H1 (cell line): Measurements from ENCODE around the gene MINAR2. TPM values are rescaled to one million over a fixed set of nuclear protein-coding genes. Genes with fewer than 3 reads are reported as not detected.

Experiments
- CTCF ChIA-PET: fragments of 300-600 bp; sonication (Branson Sonifier 250); formaldehyde crosslinking; loops from one replicate; lab custom pipeline; 2021; ENCODE audit not compliant: partially characterized antibody; lab: Charles Lee
- POLR2A ChIA-PET: fragments of 300-600 bp; sonication (Branson Sonifier 250); formaldehyde crosslinking; loops from one replicate; lab custom pipeline; 2021; ENCODE audit warnings: inconsistent platforms; ENCODE audit not compliant: partially characterized antibody; lab: Charles Lee
- DNase-seq, 2 experiments: peaks; one replicate each; pipeline versions ENCODE4 v3.0.0 to v3.0.0-alpha.2; 2010 to 2022; ENCODE audit warnings: low spot score in 2 of 2, low read depth in 1 of 2, mixed read lengths in 1 of 2
- FAIRE-seq: peaks from 2 replicates; lab custom pipeline; 2011; peaks lifted over from hg19 to GRCh38; lab: Jason Lieb, UNC
- H2AFZ ChIP-seq: 2 replicates; pipeline ENCODE4 v1.8.1; 2012; ENCODE audit warnings: low read length, inconsistent platforms
- H2AK5ac ChIP-seq: 2 replicates; pipeline ENCODE4 v1.6.1; 2013; ENCODE audit warnings: low read depth, low read length
- H2BK120ac ChIP-seq: replicated peaks from 2 replicates; pipeline ENCODE3; 2013; ENCODE audit warnings: low read depth, low read length, inconsistent platforms
- H2BK12ac ChIP-seq: 2 replicates; pipeline ENCODE4 v1.6.1; 2013; ENCODE audit warnings: low read depth, low read length
- H2BK15ac ChIP-seq: 2 replicates; pipeline ENCODE4 v1.6.1; 2013; ENCODE audit warnings: low read length
- H2BK20ac ChIP-seq: 2 replicates; pipeline ENCODE4 v1.6.1; 2013; ENCODE audit warnings: low read length
- H2BK5ac ChIP-seq: 2 replicates; pipeline ENCODE4 v1.6.1; 2013; ENCODE audit warnings: low read depth, low read length
- H3K14ac ChIP-seq: 2 replicates; pipeline ENCODE4 v1.6.1; 2013; ENCODE audit warnings: inconsistent platforms; ENCODE audit not compliant: insufficient read length
- H3K18ac ChIP-seq: 2 replicates; pipeline ENCODE4 v1.6.1; 2013; ENCODE audit warnings: low read length; ENCODE audit errors: extremely low read depth
- H3K23ac ChIP-seq: 2 replicates; pipeline ENCODE4 v1.6.1; 2013; ENCODE audit warnings: inconsistent platforms; ENCODE audit not compliant: insufficient read length
- H3K23me2 ChIP-seq: 2 replicates; pipeline ENCODE4 v1.6.1; 2013; ENCODE audit warnings: low read depth, low read length
- H3K27ac ChIP-seq: 2 replicates; pipeline ENCODE4 v1.6.1; 2011; ENCODE audit warnings: low read depth, low read length, inconsistent platforms
- H3K27me3 ChIP-seq, 4 experiments: replicated peaks in 1 of 4; 1 replicate in 1 of 4; 2 replicates in 3 of 4; pipeline versions ENCODE4 v1.6.1 to v1.8.1; 2011 to 2013; ENCODE audit warnings: low read length in 3 of 4, mild to moderate bottlenecking in 3 of 4, inconsistent platforms in 2 of 4, mixed read lengths in 2 of 4, moderate library complexity in 1 of 4; ENCODE audit not compliant: control insufficient read depth in 3 of 4, insufficient read depth in 3 of 4; ENCODE audit errors: extremely low read depth in 1 of 4
- H3K36me3 ChIP-seq, 4 experiments: 2 replicates each; pipeline versions ENCODE4 v1.6.1 to v1.8.1; 2011 to 2013; ENCODE audit warnings: mild to moderate bottlenecking in 4 of 4, low read length in 3 of 4, moderate library complexity in 2 of 4, control low read depth in 1 of 4, inconsistent platforms in 1 of 4; ENCODE audit not compliant: insufficient read depth in 4 of 4, control insufficient read depth in 2 of 4
- H3K4ac ChIP-seq: replicated peaks from 2 replicates; pipeline ENCODE3; 2013; ENCODE audit warnings: low read length, low read depth, mixed read lengths, inconsistent platforms; ENCODE audit not compliant: insufficient read length
- H3K4me1 ChIP-seq, 4 experiments: replicated peaks in 1 of 4; 1 replicate in 1 of 4; 2 replicates in 3 of 4; pipeline versions ENCODE4 v1.6.1 to v1.8.1; 2011 to 2013; ENCODE audit warnings: low read length in 3 of 4, inconsistent platforms in 2 of 4, mixed read lengths in 1 of 4; ENCODE audit not compliant: insufficient read depth in 4 of 4, control insufficient read depth in 3 of 4
- H3K4me2 ChIP-seq, 2 experiments: 2 replicates each; pipeline versions ENCODE4 v1.6.1 to v1.8.1; 2011 to 2013; ENCODE audit warnings: low read depth in 2 of 2, low read length in 2 of 2, control low read depth in 1 of 2, inconsistent platforms in 1 of 2, mild to moderate bottlenecking in 1 of 2; ENCODE audit not compliant: insufficient read depth in 1 of 2
- H3K4me3 ChIP-seq, 4 experiments: fragments of 200-600, 300-600 bp in 1 of 4; sonication (generic), shearing (Covaris generic), sonication (Bioruptor Twin) in 1 of 4; 2 replicates each; pipeline versions ENCODE4 v1.5.1 to v1.8.1; 2011 to 2016; ENCODE audit warnings: low read length in 4 of 4, low read depth in 3 of 4, control low read depth in 2 of 4, inconsistent platforms in 2 of 4, mild to moderate bottlenecking in 2 of 4, mixed read lengths in 1 of 4, moderate library complexity in 1 of 4; ENCODE audit not compliant: insufficient read depth in 2 of 4; ENCODE audit errors: extremely low read depth in 1 of 4
- H3K56ac ChIP-seq: replicated peaks from 2 replicates; pipeline ENCODE3; 2013; ENCODE audit warnings: low read depth, mild to moderate bottlenecking, mixed read lengths, low read length, inconsistent platforms; ENCODE audit not compliant: insufficient read length
- H3K79me1 ChIP-seq: 2 replicates; pipeline ENCODE4 v1.6.1; 2013; ENCODE audit warnings: low read depth, low read length, control low read depth
- H3K79me2 ChIP-seq, 2 experiments: 2 replicates each; pipeline versions ENCODE4 v1.6.1 to v1.8.1; 2012 to 2013; ENCODE audit warnings: low read length in 2 of 2, mild to moderate bottlenecking in 2 of 2, inconsistent platforms in 1 of 2; ENCODE audit not compliant: insufficient read depth in 2 of 2, control insufficient read depth in 1 of 2
- H3K9ac ChIP-seq, 4 experiments: replicated peaks in 1 of 4; 1 replicate in 1 of 4; 2 replicates in 3 of 4; pipeline versions ENCODE4 v1.6.1 to v1.8.1; 2011 to 2013; ENCODE audit warnings: low read depth in 3 of 4, low read length in 3 of 4, control low read depth in 2 of 4, mild to moderate bottlenecking in 2 of 4, moderate library complexity in 2 of 4, inconsistent platforms in 1 of 4; ENCODE audit errors: extremely low read depth in 1 of 4
- H3K9me3 ChIP-seq, 2 experiments: 2 replicates each; pipeline versions ENCODE4 v1.6.1 to v1.8.1; 2012 to 2013; ENCODE audit warnings: mild to moderate bottlenecking in 2 of 2, moderate library complexity in 2 of 2, control low read depth in 1 of 2, inconsistent platforms in 1 of 2, low read depth in 1 of 2, low read length in 1 of 2, mixed read lengths in 1 of 2; ENCODE audit not compliant: insufficient read depth in 2 of 2
- H4K20me1 ChIP-seq, 2 experiments: replicated peaks in 1 of 2; 2 replicates each; pipeline versions ENCODE3 to v1.8.1; 2011 to 2013; ENCODE audit warnings: inconsistent platforms in 2 of 2, low read length in 2 of 2, mild to moderate bottlenecking in 1 of 2; ENCODE audit not compliant: insufficient read depth in 2 of 2, control insufficient read depth in 1 of 2
- H4K5ac ChIP-seq: 2 replicates; pipeline ENCODE4 v1.6.1; 2013; ENCODE audit warnings: low read length, low read depth, mixed read lengths, inconsistent platforms; ENCODE audit not compliant: insufficient read length
- H4K8ac ChIP-seq: 2 replicates; pipeline ENCODE4 v1.8.0; 2013; ENCODE audit warnings: mild to moderate bottlenecking, moderate library complexity, low read length, inconsistent platforms; ENCODE audit not compliant: insufficient read depth; ENCODE audit errors: extremely low read depth
- H4K91ac ChIP-seq: replicated peaks from 2 replicates; pipeline ENCODE3; 2013; ENCODE audit warnings: low read length, mixed read lengths, inconsistent platforms; ENCODE audit not compliant: insufficient read length
- BACH1 ChIP-seq: IDR thresholded peaks from 2 replicates; pipeline ENCODE4 v1.6.1; 2012; ENCODE audit warnings: low read length, improper control_type of control experiment
- WGBS, 2 experiments: shearing (Covaris generic) in 1 of 2; methylation state at CpG; one replicate each; pipeline versions ENCODE4 v1.1.6 to v1.1.7; 2013 to 2015; ENCODE audit warnings: low lambda C conversion rate in 2 of 2, mixed read lengths in 2 of 2, inconsistent platforms in 1 of 2, low coverage in 1 of 2, missing lambda C conversion rate in 1 of 2; ENCODE audit not compliant: insufficient replicate concordance in 2 of 2, insufficient coverage in 1 of 2, insufficient read length in 1 of 2; ENCODE audit errors: extremely low coverage in 1 of 2, missing lambda C conversion rate in 1 of 2; 5-methylcytosine and 5-hydroxymethylcytosine counted together
- polyA plus RNA-seq, 7 experiments: library from polyadenylated mRNA; depleted of rRNA in 3 of 7; stranded (reverse) in 5 of 7; unstranded in 2 of 7; fragments of >200 nt in 5 of 7; fragments of 200-250 nt in 2 of 7; gene quantifications; 1 replicate in 5 of 7; 2 replicates in 1 of 7; 4 replicates in 1 of 7; pipeline versions ENCODE4 v1.2.1 to v1.2.3, GENCODE V29; 2011 to 2013; ENCODE audit warnings: missing spikeins in 2 of 7, mixed read lengths in 2 of 7
- total RNA-seq: library from RNA; stranded (reverse); fragmentation: NEBNext Ultra II Directional; extraction: Animal tissue kit (Norgen Biotek cat#: 25700); gene quantifications from 2 replicates; pipeline ENCODE4 v1.2.1, GENCODE V29; 2021

The MINAR2 gene
- total and polyA plus RNA-seq, 2 of the 8 experiments (the other 6 are each of a cell fraction or from before 2014, with no cell fraction given) = 0.17 TPM; not detected in 1

GRCh38 chr5:129763651-129764050, 15.8 kb downstream of the MINAR2 start:
- FAIRE-seq (no peak), DNase-seq (no peak)
- no peak overlapping the region for H3K27ac ChIP-seq
- no peak overlapping the region for H3K9ac ChIP-seq
- POLR2A ChIA-PET = no interaction called here
- 88% methylated on average over 1 of the region's 1 CpG; no CpG with 5 or more reads in 1 of the 2 experiments for WGBS, 2 experiments
- CTCF ChIA-PET = interaction anchor here (0.6 to 1.2 kb wide), 4 partner anchors 57 to 100 kb away, joined by 3 to 4 read pairs (median 4); no protein-coding TSS in a partner anchor
- TF ChIP-seq BACH1 = no peak
- no peaks in the 10 kb centered on the region for H3K79me2 ChIP-seq
- no peaks in the 10 kb centered on the region for H3K23me2 ChIP-seq
- no peak overlapping the region for H4K5ac ChIP-seq
- H3K9me3 ChIP-seq = no peaks in the 10 kb centered on the region
- H2BK15ac ChIP-seq = no peak overlapping the region
- H4K91ac ChIP-seq = no peak overlapping the region
- H4K20me1 ChIP-seq = no peaks in the 10 kb centered on the region
- no peak overlapping the region for H2BK5ac ChIP-seq
- no peak overlapping the region for H3K4ac ChIP-seq
- H3K4me3 ChIP-seq = no peak overlapping the region
- H3K4me2 ChIP-seq = no peak overlapping the region
- no peak overlapping the region for H2BK120ac ChIP-seq
- no peak overlapping the region for H3K18ac ChIP-seq
- H2BK12ac ChIP-seq = no peak overlapping the region
- no peaks in the 10 kb centered on the region for H3K27me3 ChIP-seq
- H3K79me1 ChIP-seq = no peaks in the 10 kb centered on the region
- no peak overlapping the region for H2AFZ ChIP-seq
- no peak overlapping the region for H3K14ac ChIP-seq
- no peaks in the 10 kb centered on the region for H3K36me3 ChIP-seq
- H3K4me1 ChIP-seq = peaks cover 0 to 3% (median 1%) of the 10 kb centered on the region in 4 experiments; a peak in 1 of 7 replicates
- no peak overlapping the region for H4K8ac ChIP-seq
- no peak overlapping the region for H3K56ac ChIP-seq
- no peak overlapping the region for H2BK20ac ChIP-seq
- H3K23ac ChIP-seq = no peak overlapping the region
- H2AK5ac ChIP-seq = no peak overlapping the region
